Measurements from ENCODE around the gene ATRIP.

DNA sequence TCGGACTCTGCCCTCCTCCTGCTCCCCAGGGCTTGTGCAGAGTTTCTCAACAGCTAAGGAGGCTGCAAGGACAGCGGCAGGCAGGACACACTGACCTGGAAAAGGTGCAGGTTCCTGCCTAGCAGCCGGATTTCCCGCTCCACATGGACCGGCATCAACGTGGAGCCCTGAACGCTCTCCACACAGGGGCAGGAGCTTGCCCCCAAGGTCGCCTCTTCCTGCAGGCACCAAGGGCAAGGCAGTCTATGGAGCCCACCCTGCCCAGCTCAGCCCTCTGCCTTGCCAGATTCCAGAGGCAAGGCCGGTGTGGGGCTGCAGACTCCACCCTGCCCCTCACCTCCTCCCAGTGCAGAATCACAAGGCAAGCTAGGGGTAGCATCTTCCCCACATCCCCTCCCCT is 27.4 kb upstream of the ATRIP start:
- TF ChIP-seq POLR2A (IDR thresholded peaks at IDR 0.05; ENCODE audit: low read depth, low read length) (no peak), POLR2AphosphoS5 (IDR thresholded peaks at IDR 0.05; ENCODE audit: low read depth, low read length) (no peak), TAF1 (IDR thresholded peaks at IDR 0.05; ENCODE audit: low read depth, low read length) (no peak), PAX5 (IDR thresholded peaks at IDR 0.05; ENCODE audit: insufficient read depth, low read length, severe bottlenecking) (no peak), POU2F2 (IDR thresholded peaks at IDR 0.05; ENCODE audit: low read depth, low read length) (no peak), SPI1 (IDR thresholded peaks at IDR 0.05; ENCODE audit: low read depth, low read length) (no peak)
